NK-92 (cell line): Measurements from ENCODE around the gene DENND4C.
"Not testable (repeated sequence)": the region's sequence is repeated elsewhere in the genome, so short reads cannot be mapped to it uniquely, and the experiment has no call there.

Experiments used
- DNase-seq: peaks from one replicate; lab custom pipeline; 2025; ENCODE audit not compliant: unreplicated experiment; lab: John Stamatoyannopoulos, UW

DENND4C gene

DNA sequence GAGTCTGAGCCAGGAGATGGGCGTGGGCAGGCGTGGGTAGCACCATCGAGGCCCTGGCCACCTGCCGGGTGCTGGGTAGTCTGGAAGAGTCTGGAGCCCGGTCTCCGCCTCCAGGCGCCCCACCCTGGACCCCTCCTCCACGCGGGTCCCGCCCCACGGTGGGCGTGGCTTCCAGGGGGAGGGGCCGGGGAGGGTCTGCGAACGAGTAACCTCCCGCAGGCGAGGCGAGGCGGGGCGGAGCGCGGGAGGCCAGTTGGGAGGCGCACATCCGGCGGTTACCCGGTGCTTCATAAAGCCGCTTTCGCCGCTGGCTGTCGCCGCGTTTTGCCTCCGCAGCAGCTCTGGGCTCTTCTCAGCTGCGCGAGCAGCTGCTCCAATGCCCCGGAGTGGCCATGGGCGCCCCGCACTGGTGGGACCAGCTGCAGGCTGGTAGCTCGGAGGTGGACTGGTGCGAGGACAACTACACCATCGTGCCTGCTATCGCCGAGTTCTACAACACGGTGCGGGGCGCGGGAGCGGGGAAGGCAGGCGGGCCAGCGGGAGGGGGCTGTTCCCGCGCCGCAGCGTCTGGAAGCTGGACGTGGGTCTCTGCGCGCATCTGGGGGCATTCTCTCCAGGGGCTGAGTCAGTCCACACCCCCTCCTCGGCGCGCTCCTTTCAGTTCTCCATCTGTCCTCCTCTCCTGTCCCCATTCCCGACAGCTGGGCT lies 178.4 kb downstream of the DENND4C start, which contains the start of gene ACER2:
Gene ACER2 (plus strand): TSS at position 317 of the 708 bp plus-strand sequence. CDS start 76 bp downstream, at position 393.
- peak; percentile 41 for DNase-seq

DNA sequence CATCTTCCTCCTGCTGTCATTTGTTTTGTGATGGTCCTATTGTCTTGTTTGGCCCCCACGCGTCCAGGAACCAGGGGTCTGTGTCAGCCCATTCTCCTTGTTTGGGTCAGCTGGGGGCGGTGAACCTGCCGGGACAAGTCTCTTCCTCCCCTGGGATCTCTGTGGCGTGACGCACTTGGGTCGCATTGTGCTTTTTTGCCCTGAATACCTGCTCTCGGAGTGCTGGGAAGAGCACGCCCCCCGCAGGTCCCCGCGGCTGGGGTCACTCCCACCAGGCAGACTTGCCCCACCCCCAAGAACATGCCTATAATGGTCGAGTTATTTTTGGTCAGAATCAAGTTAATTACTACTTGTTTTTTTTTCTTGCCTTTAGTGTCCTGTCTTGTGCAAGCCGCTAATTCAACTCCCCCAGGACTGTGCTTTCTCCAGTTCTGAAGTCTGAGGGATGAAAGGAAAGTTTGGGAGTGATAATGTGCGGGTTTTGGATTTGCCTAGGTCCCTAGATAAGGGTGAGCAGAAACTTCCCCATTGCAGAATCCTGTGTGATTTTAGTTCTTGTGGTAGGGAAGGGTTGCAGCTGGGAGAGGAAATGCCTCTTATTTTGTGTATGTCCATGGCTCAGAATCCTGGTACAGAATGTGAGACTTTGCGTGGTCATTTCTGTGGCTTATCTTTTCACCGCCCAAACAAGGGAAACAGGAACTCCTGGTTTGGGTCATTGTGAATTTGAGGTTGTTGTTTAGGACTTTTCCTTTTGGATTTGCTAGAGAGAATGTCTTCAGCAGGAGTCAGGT lies 179.1 kb downstream of the DENND4C start:
- no peak for DNase-seq

DNA sequence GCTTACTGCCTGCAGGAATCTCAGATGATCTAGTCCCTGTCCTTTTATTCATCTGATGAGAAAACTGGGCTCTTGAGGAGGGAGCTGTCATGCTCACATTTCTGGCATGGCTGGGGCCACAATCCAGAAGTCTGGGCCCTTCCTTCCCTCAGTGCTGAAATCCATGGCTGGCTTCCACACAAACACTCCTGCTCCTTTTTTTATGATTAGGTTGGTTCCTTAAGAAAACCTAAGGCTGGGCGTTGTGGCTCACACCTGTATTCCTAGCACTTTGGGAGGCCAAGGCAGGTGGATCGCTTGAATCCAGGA lies 179.7 kb downstream of the DENND4C start:
- no peak for DNase-seq

- DNase-seq: no peak
These were observed 180.1 kb downstream of the DENND4C start for GRCh38 chr9:19410594-19410993.

- no peak for DNase-seq
These were observed 180.8 kb downstream of the DENND4C start for GRCh38 chr9:19411316-19411715.

- not testable (repeated sequence) for DNase-seq
These were observed 183.0 kb downstream of the DENND4C start for GRCh38 chr9:19413456-19413855.

- no peak for DNase-seq
These were observed 185.7 kb downstream of the DENND4C start for GRCh38 chr9:19416143-19416542.

- DNase-seq: no peak
These were observed 190.4 kb downstream of the DENND4C start for GRCh38 chr9:19420877-19421276.
